ENCODE measurements around the gene IFNL3. TPM values are rescaled to one million over a fixed set of nuclear protein-coding genes. Genes with fewer than 3 reads are reported as not detected.
"Not testable (repeated sequence)": the region's sequence is repeated elsewhere in the genome, so short reads cannot be mapped to it uniquely, and the experiment has no call there.

The IFNL3 gene
- total RNA-seq, 2 experiments from 2014 or later = not detected

DNA sequence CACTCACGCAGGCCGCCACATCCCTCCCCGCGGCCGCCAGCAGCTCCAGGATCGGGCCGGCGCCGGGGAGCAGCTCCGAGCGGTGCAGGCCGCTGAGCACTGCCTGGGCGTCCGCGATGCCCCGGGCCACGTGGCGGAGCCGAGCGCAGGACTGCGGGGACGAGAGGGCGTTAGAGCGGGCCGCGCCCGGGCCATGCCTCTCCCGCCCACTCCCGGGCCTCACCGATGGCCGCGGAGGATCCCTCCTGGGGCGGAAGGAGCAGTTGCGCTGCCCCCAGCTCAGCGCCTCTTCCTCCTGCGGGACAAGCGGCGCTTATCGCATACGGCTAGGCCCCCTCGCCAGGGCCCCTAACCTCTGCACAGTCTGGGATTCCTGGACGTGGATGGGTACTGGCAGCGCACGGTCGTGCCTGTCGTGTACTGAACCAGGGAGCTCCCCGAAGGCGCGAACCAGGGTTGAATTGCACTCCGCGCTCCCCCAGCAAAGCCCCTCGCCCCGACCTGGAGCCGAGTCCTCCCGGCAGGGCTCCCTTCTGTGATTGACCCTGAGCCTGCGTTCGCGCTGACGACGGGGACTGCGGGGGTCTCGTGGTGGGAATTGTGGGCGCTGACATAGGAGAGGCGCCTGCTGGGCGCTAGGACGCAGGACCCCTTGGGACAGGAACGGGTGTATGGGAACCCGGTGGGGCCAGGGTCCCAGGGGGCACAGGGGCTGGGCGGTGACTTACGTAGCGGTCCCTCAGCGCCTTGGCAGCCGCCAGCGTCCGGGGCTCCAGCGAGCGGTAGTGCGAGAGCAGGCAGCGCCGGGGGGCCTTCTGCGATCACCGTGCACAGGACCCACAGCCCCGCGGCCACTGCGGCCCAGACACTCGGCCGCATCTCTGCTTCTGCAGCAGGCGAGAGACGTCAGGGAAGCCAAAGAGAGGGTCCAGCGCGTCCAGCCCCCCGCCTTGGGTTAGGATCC lies 3.2 kb upstream of the IFNL3 start:
- CTCF ChIA-PET = no interaction called here
- Histone ChIP-seq H3K9me3 (ENCODE audit: control insufficient read depth in 1 of 2, insufficient read depth in 1 of 2, low read length in 2 of 2) (peaks cover 0 to 6% of the 10 kb centered on the region in 2 experiments), H3K27me3 (ENCODE audit: control insufficient read depth in 1 of 2, insufficient read depth in 2 of 2, low read length in 2 of 2) (peaks cover 8 to 11% of the 10 kb centered on the region in 2 experiments), H3K4me1 (ENCODE audit: insufficient read depth, low read length) (peaks cover 10% of the 10 kb centered on the region), H3K36me3 (ENCODE audit: insufficient read depth, low read length) (no peaks in the 10 kb centered on the region), H3K27ac (ENCODE audit: low read depth in 1 of 2, low read length in 2 of 2) (no peak overlapping the region), H3K4me3 (ENCODE audit: low read length) (no peak overlapping the region)
- DNase-seq (peak in 2 of 14 experiments; percentile 23 to 29), ATAC-seq (ENCODE audit: poor library complexity) (no peak)
- Mint-ChIP-seq H3K27ac (no peak overlapping the region), H3K4me1 (ENCODE audit: low read depth) (peaks cover 10% of the 10 kb centered on the region), H3K4me3 (no peak overlapping the region), H3K9me3 (no peaks in the 10 kb centered on the region), H3K27me3 (peaks cover 13% of the 10 kb centered on the region), H3K36me3 (ENCODE audit: low read depth) (no peaks in the 10 kb centered on the region)
- TF ChIP-seq, protein P1, sequence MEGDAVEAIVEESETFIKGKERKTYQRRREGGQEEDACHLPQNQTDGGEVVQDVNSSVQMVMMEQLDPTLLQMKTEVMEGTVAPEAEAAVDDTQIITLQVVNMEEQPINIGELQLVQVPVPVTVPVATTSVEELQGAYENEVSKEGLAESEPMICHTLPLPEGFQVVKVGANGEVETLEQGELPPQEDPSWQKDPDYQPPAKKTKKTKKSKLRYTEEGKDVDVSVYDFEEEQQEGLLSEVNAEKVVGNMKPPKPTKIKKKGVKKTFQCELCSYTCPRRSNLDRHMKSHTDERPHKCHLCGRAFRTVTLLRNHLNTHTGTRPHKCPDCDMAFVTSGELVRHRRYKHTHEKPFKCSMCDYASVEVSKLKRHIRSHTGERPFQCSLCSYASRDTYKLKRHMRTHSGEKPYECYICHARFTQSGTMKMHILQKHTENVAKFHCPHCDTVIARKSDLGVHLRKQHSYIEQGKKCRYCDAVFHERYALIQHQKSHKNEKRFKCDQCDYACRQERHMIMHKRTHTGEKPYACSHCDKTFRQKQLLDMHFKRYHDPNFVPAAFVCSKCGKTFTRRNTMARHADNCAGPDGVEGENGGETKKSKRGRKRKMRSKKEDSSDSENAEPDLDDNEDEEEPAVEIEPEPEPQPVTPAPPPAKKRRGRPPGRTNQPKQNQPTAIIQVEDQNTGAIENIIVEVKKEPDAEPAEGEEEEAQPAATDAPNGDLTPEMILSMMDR (IDR thresholded peaks at IDR 0.05) = no peak
- intact Hi-C loops (cut with DNase I, micrococcal nuclease) = no loop called here
- POLR2A ChIA-PET = interaction anchor here (0.6 kb wide), 1 partner anchor 10 kb away, joined by 3 read pairs; no protein-coding TSS in a partner anchor

DNA sequence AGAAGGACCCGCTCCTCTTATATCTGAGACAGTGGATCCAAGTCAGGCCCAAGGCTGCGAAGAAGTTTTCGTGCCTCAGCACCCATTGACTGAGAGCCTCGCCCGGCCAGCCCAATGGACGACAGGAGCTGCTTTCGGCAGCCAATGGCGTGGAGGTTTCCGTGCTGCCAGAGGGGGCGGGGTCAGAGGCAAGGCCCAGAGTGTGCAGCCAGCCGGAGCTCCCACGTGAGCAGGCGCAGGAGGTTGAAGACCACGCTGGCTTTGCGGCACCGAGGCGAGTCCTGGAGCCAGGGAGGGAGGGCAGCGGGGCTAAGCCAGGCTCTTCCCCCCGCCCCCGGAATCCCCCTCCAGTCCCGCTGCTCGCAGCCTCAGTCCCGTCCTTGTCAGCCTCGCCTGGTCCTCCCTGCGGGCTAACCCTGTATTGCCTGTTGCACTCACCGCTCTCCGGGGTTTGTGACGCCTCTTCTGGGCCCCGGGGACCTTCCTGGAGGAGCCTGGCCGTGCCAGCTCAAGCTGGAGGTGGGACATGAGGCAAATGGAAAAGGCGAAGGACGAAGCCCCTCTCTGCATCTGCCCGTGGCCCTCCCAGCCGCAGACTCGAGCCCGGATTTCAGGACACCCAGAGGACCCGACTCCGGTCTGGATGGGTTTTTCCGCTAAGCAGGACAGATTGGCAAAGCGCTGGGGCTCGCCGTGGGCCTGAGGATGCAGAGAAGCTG lies 2.3 kb upstream of the IFNL3 start:
- H3K4me3 ChIP-seq (ENCODE audit: low read length) = peak overlapping the region; percentile 10
- ATAC-seq (ENCODE audit: poor library complexity) (peak; percentile 26), DNase-seq (peak in 6 of 14 experiments; percentile 26 to 57 (median 48))
- H3K27ac ChIP-seq (ENCODE audit: low read depth in 1 of 2, low read length in 2 of 2) = no peak overlapping the region
- Mint-ChIP-seq H3K9me3 (no peaks in the 10 kb centered on the region), H3K27ac (no peak overlapping the region), H3K27me3 (peaks cover 13% of the 10 kb centered on the region), H3K4me1 (ENCODE audit: low read depth) (peaks cover 3% of the 10 kb centered on the region), H3K36me3 (ENCODE audit: low read depth) (no peaks in the 10 kb centered on the region), H3K4me3 (peak overlapping the region; percentile 4)
- TF ChIP-seq, protein P1 (IDR thresholded peaks at IDR 0.05) = no peak
- H3K9me3 ChIP-seq (ENCODE audit: control insufficient read depth in 1 of 2, insufficient read depth in 1 of 2, low read length in 2 of 2) = peaks cover 0 to 6% of the 10 kb centered on the region in 2 experiments
- intact Hi-C loops (cut with DNase I, micrococcal nuclease) = no loop called here
- ChIA-PET POLR2A (interaction anchor here (0.6 kb wide), 1 partner anchor 9 kb away, joined by 3 read pairs; no protein-coding TSS in a partner anchor), CTCF (no interaction called here)
- H3K27me3 ChIP-seq (ENCODE audit: control insufficient read depth in 1 of 2, insufficient read depth in 2 of 2, low read length in 2 of 2) = peaks cover 8 to 11% of the 10 kb centered on the region in 2 experiments
- no peaks in the 10 kb centered on the region for H3K36me3 ChIP-seq (ENCODE audit: insufficient read depth, low read length)
- H3K4me1 ChIP-seq (ENCODE audit: insufficient read depth, low read length) = peaks cover 10% of the 10 kb centered on the region

DNA sequence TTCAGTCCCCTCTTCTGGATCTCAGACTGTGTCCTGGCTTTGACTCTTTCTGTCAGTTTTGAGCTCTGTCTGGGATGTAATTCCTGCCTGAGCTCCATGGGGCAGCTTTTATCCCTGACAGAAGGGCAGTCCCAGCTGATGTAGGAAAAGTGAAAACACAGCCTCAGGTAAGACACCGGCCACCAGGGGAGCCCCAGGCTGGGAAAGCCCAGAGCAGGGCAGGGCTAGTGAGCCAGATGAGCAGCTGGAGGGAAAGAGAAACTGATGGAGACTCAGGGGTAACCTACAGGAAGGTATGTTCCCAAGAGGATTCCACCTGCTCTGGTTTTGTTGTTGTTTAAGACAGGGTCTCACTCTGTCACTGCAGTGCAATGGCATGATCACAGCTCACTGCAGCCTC lies 360 bp upstream of the IFNL3 start:
- POLR2A ChIA-PET; H3K9me3 ChIP-seq (ENCODE audit: control insufficient read depth in 1 of 2, insufficient read depth in 1 of 2, low read length in 2 of 2); H3K27ac ChIP-seq (ENCODE audit: low read depth in 1 of 2, low read length in 2 of 2); H3K36me3 Mint-ChIP-seq (ENCODE audit: low read depth); H3K9me3 Mint-ChIP-seq; DNase-seq; ATAC-seq (ENCODE audit: poor library complexity); H3K4me1 Mint-ChIP-seq (ENCODE audit: low read depth); intact Hi-C loops (cut with DNase I, micrococcal nuclease); CTCF ChIA-PET; H3K27ac Mint-ChIP-seq; H3K36me3 ChIP-seq (ENCODE audit: insufficient read depth, low read length); H3K4me3 ChIP-seq (ENCODE audit: low read length); H3K4me3 Mint-ChIP-seq: not testable (repeated sequence)
- Histone ChIP-seq H3K27me3 (ENCODE audit: control insufficient read depth in 1 of 2, insufficient read depth in 2 of 2, low read length in 2 of 2) (peaks cover 8 to 11% of the 10 kb centered on the region in 2 experiments), H3K4me1 (ENCODE audit: insufficient read depth, low read length) (peaks cover 10% of the 10 kb centered on the region)
- H3K27me3 Mint-ChIP-seq = peaks cover 13% of the 10 kb centered on the region

DNA sequence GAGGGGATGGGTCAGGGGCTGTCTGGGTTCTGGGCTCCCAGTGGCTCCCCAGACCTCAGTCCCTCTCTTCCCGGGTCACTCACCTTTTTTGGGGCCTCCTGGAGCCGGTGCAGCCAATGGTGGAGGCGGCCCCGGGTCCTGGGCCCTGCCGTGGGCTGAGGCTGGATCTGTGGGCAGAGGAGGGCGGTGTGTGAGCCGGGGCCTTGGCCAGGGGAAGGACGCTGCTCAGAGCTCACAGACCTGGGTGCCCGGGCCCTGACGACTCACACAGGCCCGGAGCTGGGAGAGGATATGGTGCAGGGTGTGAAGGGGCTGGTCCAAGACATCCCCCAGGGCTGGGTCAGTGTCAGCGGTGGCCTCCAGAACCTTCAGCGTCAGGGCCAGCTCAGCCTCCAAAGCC lies 1.1 kb downstream of the IFNL3 start:
- ATAC-seq (ENCODE audit: poor library complexity); H3K4me1 Mint-ChIP-seq (ENCODE audit: low read depth); H3K36me3 ChIP-seq (ENCODE audit: insufficient read depth, low read length); H3K4me3 ChIP-seq (ENCODE audit: low read length); DNase-seq; H3K27ac Mint-ChIP-seq; H3K9me3 Mint-ChIP-seq; intact Hi-C loops (cut with DNase I, micrococcal nuclease); H3K36me3 Mint-ChIP-seq (ENCODE audit: low read depth); H3K27ac ChIP-seq (ENCODE audit: low read depth in 1 of 2, low read length in 2 of 2); POLR2A ChIA-PET; CTCF ChIA-PET; H3K4me3 Mint-ChIP-seq; H3K27me3 Mint-ChIP-seq; H3K9me3 ChIP-seq (ENCODE audit: control insufficient read depth in 1 of 2, insufficient read depth in 1 of 2, low read length in 2 of 2): not testable (repeated sequence)
- Histone ChIP-seq H3K27me3 (ENCODE audit: control insufficient read depth in 1 of 2, insufficient read depth in 2 of 2, low read length in 2 of 2) (peaks cover 8 to 11% of the 10 kb centered on the region in 2 experiments), H3K4me1 (ENCODE audit: insufficient read depth, low read length) (peaks cover 10% of the 10 kb centered on the region)
